Pancreas (tissue), 10 donors: ENCODE data around the gene IREB2. TPM values are rescaled to one million over a fixed set of nuclear protein-coding genes. Genes with fewer than 3 reads are reported as not detected.

Experiments used
- ATAC-seq, 4 donors: fragments of 200-7000 bp; cut with Tn5 transposase; one replicate each; pipeline versions ENCODE4 v1.8.0 to v1.9.1; 2020; ENCODE audit warnings: mild to moderate bottlenecking in 4 of 4, moderate library complexity in 4 of 4
- DNase-seq, 6 donors: peaks; one replicate each; pipeline ENCODE4 v3.0.0-alpha.2; 2020
- FAIRE-seq: peaks from 2 replicates; lab custom pipeline; 2012; peaks lifted over from hg19 to GRCh38; lab: Jason Lieb, UNC
- H3K27ac ChIP-seq, 4 donors: fragments of 200-600 bp; sonication (generic); 1 replicate in 3 of 4; 2 replicates in 1 of 4; pipeline versions ENCODE4 v1.5.0 to v1.8.0; 2020
- H3K27me3 ChIP-seq, 4 donors: fragments of 200-600 bp; one replicate each; pipeline ENCODE4 v1.8.0; 2021
- H3K36me3 ChIP-seq, 3 donors: fragments of 200-600 bp; sonication (generic) in 1 of 3; one replicate each; pipeline versions ENCODE4 v1.5.0 to v1.8.0; 2020 to 2021
- H3K4me1 ChIP-seq, 3 donors: fragments of 200-600 bp; one replicate each; pipeline ENCODE4 v1.8.0; 2021
- H3K4me3 ChIP-seq, 4 donors: fragments of 200-600 bp; sonication (generic) in 2 of 4; one replicate each; pipeline versions ENCODE4 v1.5.0 to v1.8.0; 2020 to 2021
- H3K9me3 ChIP-seq, 4 donors: fragments of 200-600 bp; one replicate each; pipeline ENCODE4 v1.8.0; 2021
- WGBS, 2 donors: extraction: QIAGEN DNeasy Blood & Tissue Kit; methylation state at CpG; one replicate each; pipeline ENCODE4 v1.1.7; 2013; 5-methylcytosine and 5-hydroxymethylcytosine counted together
- intact Hi-C, 3 donors: fragments of 100-400 bp; cut with DNase I; formaldehyde crosslinking; loops; one replicate each; pipeline versions ENCODE4 v1.11.1 to v1.14.2; 2022
- polyA plus RNA-seq, 2 donors: library from polyadenylated mRNA; stranded (reverse); fragments of 200-250 nt; gene quantifications; one replicate each; pipeline ENCODE4 v1.2.3, GENCODE V29; 2013
- total RNA-seq, 6 donors: library from RNA; stranded (reverse); fragmentation: NEBNext Ultra II Directional in 4 of 6; extraction: Animal tissue kit (Norgen Biotek cat#: 25700) in 4 of 6; gene quantifications; one replicate each; pipeline versions ENCODE4 v1.2.1 to v1.2.4, GENCODE V29; 2021 to 2023
- TF ChIP-seq, protein P1 (sequence below), 4 donors: fragments of 200-600 bp; sonication (generic) in 3 of 4; IDR thresholded peaks; one replicate each; pipeline versions ENCODE4 v1.5.0 to v1.8.0; 2021; ENCODE audit warnings: antibody characterized with exemption in 4 of 4
- donor health status: healthy with polysubstance abuse.
- donor health status: DM: no; HTN: no; CAD: no; lungs with moderate emphysema.
- donor health status: DM: no; HTN: no; CAD: no.
- donor health status: control.
- donor health status: control.
- donor health status: Bipolar disorder and iron deficiency.
- donor health status: DM: yes; HTN: yes; CAD: no.
- donor health status: DM: no; HTN: no; CAD: no.
- donor health status: DM: no; HTN: no; CAD: no.
- donor health status: DM: yes; HTN: yes; CAD: no.

IREB2 gene
- total and polyA plus RNA-seq, 8 donors, result 5.7 to 34.0 (median 19.2) TPM

GRCh38 chr15:78419367-78419766 lies 18.6 kb upstream of the IREB2 start:
- TF ChIP-seq, protein P1, sequence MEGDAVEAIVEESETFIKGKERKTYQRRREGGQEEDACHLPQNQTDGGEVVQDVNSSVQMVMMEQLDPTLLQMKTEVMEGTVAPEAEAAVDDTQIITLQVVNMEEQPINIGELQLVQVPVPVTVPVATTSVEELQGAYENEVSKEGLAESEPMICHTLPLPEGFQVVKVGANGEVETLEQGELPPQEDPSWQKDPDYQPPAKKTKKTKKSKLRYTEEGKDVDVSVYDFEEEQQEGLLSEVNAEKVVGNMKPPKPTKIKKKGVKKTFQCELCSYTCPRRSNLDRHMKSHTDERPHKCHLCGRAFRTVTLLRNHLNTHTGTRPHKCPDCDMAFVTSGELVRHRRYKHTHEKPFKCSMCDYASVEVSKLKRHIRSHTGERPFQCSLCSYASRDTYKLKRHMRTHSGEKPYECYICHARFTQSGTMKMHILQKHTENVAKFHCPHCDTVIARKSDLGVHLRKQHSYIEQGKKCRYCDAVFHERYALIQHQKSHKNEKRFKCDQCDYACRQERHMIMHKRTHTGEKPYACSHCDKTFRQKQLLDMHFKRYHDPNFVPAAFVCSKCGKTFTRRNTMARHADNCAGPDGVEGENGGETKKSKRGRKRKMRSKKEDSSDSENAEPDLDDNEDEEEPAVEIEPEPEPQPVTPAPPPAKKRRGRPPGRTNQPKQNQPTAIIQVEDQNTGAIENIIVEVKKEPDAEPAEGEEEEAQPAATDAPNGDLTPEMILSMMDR (IDR thresholded peaks at IDR 0.05), result no peak
- no peak for FAIRE-seq
- H3K27ac ChIP-seq, result no peak overlapping the region
- no peaks in the 10 kb centered on the region for H3K4me1 ChIP-seq
- H3K9me3 ChIP-seq, result no peaks in the 10 kb centered on the region
- no peak overlapping the region for H3K4me3 ChIP-seq
- intact Hi-C loops, result no loop called here
- DNase-seq, result no peak
- H3K36me3 ChIP-seq, result no peaks in the 10 kb centered on the region
- ATAC-seq, result no peak
- H3K27me3 ChIP-seq, result no peaks in the 10 kb centered on the region
- 84 to 90% methylated on average over 3 of the region's 3 CpGs for WGBS, 2 donors

GRCh38 chr15:78420220-78420619 lies 17.8 kb upstream of the IREB2 start:
- FAIRE-seq, result no peak
- no peaks in the 10 kb centered on the region for H3K36me3 ChIP-seq
- ATAC-seq, result no peak
- H3K4me3 ChIP-seq, result no peak overlapping the region
- no peaks in the 10 kb centered on the region for H3K4me1 ChIP-seq
- H3K9me3 ChIP-seq, result no peaks in the 10 kb centered on the region
- WGBS, 2 donors, result 84 to 85% methylated on average over 4 of the region's 4 CpGs
- TF ChIP-seq, protein P1 (IDR thresholded peaks at IDR 0.05), result no peak
- H3K27ac ChIP-seq, result no peak overlapping the region
- intact Hi-C loops, result loop anchor here (5.0 to 10.0 kb wide), 3 partner anchors 105 to 115 kb away; no protein-coding TSS in a partner anchor
- H3K27me3 ChIP-seq, result no peaks in the 10 kb centered on the region
- DNase-seq, result no peak

DNA sequence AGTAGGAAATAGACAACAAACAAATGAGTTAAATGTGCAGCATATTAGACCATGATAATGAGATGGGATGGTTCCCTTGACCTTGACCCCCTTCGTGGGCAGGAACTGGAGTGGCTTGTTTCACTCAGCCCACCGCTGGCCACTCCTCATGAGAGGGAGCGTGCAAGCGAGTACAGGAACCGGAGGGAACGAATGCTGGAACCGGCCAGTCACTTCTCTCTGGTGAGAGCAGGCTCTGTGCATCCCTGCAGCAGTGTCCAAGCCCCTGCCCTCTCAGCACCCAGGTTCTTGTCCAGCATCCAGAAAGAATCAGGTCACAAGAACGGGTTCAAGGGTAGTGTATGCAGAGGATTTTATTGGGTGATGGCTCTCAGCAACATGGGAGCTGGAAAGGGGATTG lies 17.2 kb upstream of the IREB2 start:
- TF ChIP-seq, protein P1 (IDR thresholded peaks at IDR 0.05), result no peak
- Histone ChIP-seq H3K27me3 (no peaks in the 10 kb centered on the region), H3K27ac (no peak overlapping the region), H3K36me3 (no peaks in the 10 kb centered on the region), H3K4me3 (no peak overlapping the region), H3K9me3 (no peaks in the 10 kb centered on the region), H3K4me1 (no peaks in the 10 kb centered on the region)
- intact Hi-C loops, result loop anchor here (5.0 to 10.0 kb wide), 3 partner anchors 106 to 116 kb away; no protein-coding TSS in a partner anchor
- FAIRE-seq (no peak), ATAC-seq (no peak), DNase-seq (no peak)
- 57 to 62% methylated on average over 8 of the region's 8 CpGs for WGBS, 2 donors

DNA sequence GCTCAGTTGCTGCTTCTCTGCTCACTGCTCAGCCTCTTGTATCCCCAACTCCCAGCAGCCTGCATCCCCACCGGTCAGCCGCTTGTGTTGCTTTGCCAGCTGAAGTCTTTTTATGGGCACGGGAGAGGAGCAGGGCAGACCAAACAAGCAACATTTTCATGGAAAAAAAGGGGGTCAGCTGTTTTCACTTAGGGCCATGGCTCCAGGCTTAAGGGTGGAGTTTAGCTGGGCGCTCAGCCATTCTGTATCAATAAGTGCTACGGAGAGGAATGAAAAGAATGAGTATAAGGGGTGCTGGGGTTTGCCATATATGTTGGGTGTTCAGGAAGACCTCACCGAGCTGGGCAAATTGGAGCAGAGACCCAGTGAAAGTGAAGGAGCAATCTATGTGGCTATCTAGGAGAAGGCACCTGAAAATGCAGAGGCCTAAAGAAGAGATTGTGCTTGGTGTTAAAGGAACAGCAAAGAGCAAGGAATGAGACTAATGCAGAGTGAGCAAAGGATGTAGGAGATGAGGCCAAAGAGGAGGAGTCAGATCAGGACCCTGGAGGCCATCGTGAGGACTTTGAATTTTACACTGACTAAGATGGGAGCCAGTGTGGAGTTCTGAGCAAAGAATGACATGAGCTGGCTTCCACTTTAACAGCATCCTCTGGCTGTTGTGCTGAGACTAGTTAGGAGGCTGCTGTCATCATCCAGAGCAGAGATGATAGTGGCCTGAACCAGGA lies 16.6 kb upstream of the IREB2 start:
- H3K4me3 ChIP-seq, result no peak overlapping the region
- ATAC-seq (no peak), DNase-seq (no peak), FAIRE-seq (no peak)
- H3K4me1 ChIP-seq, result no peaks in the 10 kb centered on the region
- no peaks in the 10 kb centered on the region for H3K27me3 ChIP-seq
- TF ChIP-seq, protein P1 (IDR thresholded peaks at IDR 0.05), result no peak
- no peak overlapping the region for H3K27ac ChIP-seq
- intact Hi-C loops, result loop anchor here (5.0 to 10.0 kb wide), 3 partner anchors 107 to 117 kb away; no protein-coding TSS in a partner anchor
- H3K36me3 ChIP-seq, result no peaks in the 10 kb centered on the region
- H3K9me3 ChIP-seq, result no peaks in the 10 kb centered on the region
- WGBS, 2 donors, result 61 to 68% methylated on average over 7 of the region's 7 CpGs
